A673 (cell line): Measurements from ENCODE around the gene ZNF91.

Experiments used
- EZH2 ChIP-seq: fragments of 200-600 bp; sonication (generic); IDR thresholded peaks from 2 replicates; pipeline ENCODE4 v1.6.1; 2017; ENCODE audit warnings: borderline replicate concordance, low read depth, mild to moderate bottlenecking, mixed read lengths, antibody characterized with exemption, low read length; ENCODE audit not compliant: poor library complexity, severe bottlenecking
- TF ChIP-seq, protein P1 (sequence below): fragments of 300-800, 200-600 bp; sonication (generic); conservative IDR thresholded peaks from 2 replicates; pipeline ENCODE4 v1.5.1; 2017; ENCODE audit warnings: low read depth, mild to moderate bottlenecking, antibody characterized with exemption, low read length, moderate library complexity, mixed read lengths

DNA sequence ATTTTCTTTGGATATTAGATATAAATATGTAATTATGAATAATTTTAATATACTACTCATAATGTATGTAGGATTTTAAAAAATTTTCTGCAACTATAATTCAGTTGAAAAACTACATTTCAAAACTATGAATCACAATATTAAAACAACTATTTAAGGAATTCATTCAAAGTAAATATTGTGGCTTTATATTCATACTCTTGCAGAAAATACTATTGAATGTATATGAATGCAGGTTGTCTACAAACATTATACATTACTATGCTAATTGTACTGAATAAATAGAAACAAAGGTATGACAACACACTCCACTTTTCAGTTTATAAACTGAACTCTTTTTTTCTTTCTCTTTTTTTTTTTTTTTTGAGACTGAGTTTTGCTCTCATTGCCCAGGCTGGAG lies 14.2 kb downstream of the ZNF91 start:
- TF ChIP-seq, protein P1, sequence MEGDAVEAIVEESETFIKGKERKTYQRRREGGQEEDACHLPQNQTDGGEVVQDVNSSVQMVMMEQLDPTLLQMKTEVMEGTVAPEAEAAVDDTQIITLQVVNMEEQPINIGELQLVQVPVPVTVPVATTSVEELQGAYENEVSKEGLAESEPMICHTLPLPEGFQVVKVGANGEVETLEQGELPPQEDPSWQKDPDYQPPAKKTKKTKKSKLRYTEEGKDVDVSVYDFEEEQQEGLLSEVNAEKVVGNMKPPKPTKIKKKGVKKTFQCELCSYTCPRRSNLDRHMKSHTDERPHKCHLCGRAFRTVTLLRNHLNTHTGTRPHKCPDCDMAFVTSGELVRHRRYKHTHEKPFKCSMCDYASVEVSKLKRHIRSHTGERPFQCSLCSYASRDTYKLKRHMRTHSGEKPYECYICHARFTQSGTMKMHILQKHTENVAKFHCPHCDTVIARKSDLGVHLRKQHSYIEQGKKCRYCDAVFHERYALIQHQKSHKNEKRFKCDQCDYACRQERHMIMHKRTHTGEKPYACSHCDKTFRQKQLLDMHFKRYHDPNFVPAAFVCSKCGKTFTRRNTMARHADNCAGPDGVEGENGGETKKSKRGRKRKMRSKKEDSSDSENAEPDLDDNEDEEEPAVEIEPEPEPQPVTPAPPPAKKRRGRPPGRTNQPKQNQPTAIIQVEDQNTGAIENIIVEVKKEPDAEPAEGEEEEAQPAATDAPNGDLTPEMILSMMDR: no peak
- no peak for TF ChIP-seq EZH2
